Measurements from ENCODE around the gene HRH2. TPM values are rescaled to one million over a fixed set of nuclear protein-coding genes. Genes with fewer than 3 reads are reported as not detected.
"Not testable (repeated sequence)": the region's sequence is repeated elsewhere in the genome, so short reads cannot be mapped to it uniquely, and the experiment has no call there.

Gene HRH2, protein sequence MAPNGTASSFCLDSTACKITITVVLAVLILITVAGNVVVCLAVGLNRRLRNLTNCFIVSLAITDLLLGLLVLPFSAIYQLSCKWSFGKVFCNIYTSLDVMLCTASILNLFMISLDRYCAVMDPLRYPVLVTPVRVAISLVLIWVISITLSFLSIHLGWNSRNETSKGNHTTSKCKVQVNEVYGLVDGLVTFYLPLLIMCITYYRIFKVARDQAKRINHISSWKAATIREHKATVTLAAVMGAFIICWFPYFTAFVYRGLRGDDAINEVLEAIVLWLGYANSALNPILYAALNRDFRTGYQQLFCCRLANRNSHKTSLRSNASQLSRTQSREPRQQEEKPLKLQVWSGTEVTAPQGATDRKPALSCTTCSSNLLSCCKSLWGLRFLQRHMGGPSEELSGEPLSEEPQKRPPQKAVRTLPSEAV
- polyA plus RNA-seq (2013, experiment 1 of 2; ENCODE audit: insufficient read length): 0.32 TPM
- polyA plus RNA-seq (2013, experiment 2 of 2; ENCODE audit: insufficient read length): 0.13 TPM

GRCh38 chr5:175657593-175658271 lies at the start of gene HRH2:
Gene HRH2 (plus strand): TSS chr5:175658071. CDS start chr5:175683234, 25,163 bp downstream.
- DNase-seq: peak; percentile 44

GRCh38 chr5:175609526-175609925 lies 48.3 kb upstream of the HRH2 start:
- DNase-seq: no peak

- DNase-seq: no peak
Measured at GRCh38 chr5:175610381-175610780, 47.5 kb upstream of the HRH2 start.

GRCh38 chr5:175610898-175611297 lies 47.0 kb upstream of the HRH2 start:
- DNase-seq: no peak

DNA sequence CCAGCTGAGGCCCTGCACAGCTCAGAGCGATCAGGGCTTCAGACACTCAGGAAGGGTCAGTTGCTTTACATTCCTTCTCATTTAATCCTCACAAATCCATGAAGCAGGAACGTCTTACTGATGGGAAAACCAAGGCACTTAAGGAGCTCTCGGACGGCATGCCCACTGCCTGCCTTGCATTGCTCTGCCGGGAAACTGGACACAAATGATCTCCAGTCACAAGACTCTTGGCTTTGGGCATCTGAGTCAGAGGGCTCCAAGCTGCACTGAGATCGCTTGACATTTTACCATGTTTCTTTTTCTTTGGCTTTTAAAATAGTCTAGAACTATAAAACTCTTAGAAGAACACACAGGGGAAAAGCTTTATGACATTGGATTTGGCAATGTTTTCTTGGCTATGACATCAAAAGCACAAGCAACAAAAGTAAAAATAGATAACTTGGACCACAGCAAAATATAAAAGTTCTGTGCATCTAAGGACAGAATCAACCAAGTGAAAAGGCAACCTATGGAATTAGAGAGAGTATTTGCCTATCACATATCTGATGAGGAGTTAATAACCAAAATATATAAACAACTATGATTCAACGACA lies 43.6 kb upstream of the HRH2 start:
- DNase-seq: no peak

DNA sequence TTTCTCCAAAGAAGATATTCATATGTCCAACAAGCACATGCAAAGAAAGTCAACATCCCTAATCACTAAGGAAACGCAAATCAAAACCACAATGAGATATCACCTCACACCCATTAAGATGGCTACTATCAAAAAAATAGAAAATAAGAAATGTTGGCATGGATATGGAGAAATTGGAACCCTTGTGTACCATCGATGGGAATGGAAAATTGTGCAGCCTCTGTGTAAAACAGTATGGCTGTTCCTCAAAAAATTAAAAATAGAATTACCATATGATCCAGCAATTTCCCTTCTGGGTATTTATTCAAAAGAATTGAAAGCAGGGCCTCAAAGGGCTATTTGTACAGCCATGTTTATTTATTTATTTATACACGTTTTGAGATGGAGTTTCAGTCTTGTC lies 43.0 kb upstream of the HRH2 start:
- no peak for DNase-seq

DNA sequence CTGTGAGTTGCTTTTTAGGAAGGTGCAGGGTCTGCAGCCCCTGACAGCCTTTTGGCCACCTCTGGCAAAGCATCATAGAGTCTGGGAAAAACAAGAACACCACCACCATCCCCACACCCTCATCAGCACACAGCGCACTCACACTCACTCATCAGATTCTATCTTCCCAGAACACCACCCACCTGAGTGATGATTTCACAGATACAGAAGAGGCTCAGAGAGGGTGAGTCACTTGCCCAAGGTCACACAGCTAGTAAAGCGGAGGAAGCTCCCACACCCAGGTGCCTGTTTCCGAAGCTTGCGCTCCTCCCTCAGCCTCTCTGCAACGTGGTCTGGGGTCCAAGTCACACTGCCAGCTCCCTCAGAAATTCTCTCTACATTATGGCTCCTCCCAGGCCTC lies 41.8 kb upstream of the HRH2 start:
- no peak for DNase-seq

GRCh38 chr5:175616527-175616926 lies 41.3 kb upstream of the HRH2 start:
- DNase-seq: not testable (repeated sequence)

- DNase-seq: no peak
Measured at GRCh38 chr5:175617447-175617846, 40.4 kb upstream of the HRH2 start.

DNA sequence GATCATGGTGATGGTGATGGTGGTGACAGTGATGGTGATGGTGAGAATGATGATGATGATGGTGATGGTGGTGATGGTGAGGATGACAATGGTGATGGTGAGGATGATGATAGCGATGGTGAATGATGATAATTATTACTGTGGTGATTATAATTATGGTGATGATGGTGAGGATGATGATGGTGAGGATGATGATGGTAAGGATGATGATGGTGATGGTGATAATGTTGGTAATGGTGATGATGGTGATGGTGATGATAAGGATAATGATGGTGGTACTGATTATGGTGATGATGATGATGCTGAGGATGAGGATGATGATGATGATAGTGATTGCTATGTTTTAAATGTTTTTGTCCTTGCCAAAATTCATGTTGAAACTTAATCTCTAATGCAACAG lies 37.3 kb upstream of the HRH2 start:
- DNase-seq: no peak

- DNase-seq: no peak
Measured at GRCh38 chr5:175621971-175622370, 35.9 kb upstream of the HRH2 start.

GRCh38 chr5:175623088-175623487 lies 34.8 kb upstream of the HRH2 start:
- DNase-seq: no peak

- no peak for DNase-seq
Measured at GRCh38 chr5:175624316-175624715, 33.6 kb upstream of the HRH2 start.

DNA sequence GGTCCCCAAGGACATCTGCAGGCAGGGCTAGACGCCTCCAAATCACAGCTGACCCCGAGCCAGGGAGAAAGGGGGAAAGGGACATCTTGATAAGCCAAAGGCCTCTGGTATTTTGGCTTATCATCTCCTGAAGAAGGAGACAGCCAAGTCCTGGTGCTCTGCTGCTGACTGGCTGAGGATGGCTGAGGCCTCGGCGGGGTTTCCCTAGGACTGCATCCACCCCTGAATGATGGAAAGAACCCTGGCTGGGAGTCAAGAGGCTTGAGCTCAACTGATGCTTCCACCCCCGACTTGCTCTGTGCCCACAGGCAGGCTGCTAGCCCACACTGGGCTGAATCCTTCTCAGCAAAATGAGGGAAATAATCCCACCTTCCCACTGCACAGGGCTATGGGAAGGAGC lies 30.9 kb upstream of the HRH2 start:
- DNase-seq: no peak

GRCh38 chr5:175627739-175628138 lies 30.1 kb upstream of the HRH2 start:
- DNase-seq: no peak

GRCh38 chr5:175628668-175629067 lies 29.2 kb upstream of the HRH2 start:
- no peak for DNase-seq

DNA sequence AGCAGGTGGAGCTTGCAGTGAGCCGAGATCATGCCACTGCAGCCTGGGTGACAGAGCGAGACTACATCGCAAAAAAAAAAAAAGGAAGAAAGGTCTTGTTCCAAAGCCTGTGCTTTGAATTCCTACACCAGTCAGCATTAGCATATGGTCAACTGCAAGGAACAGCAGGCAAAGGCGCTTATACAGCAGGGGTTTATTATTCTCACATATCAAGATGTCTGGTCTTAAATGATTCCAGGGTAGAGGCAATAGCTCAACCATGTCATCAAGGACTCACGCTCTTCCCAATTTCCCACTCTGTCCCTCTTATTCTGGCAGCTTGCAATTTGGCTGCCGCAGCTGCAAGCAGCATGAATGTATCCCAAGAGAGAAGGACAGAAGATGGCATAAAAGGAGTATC lies 28.6 kb upstream of the HRH2 start:
- DNase-seq: no peak

DNA sequence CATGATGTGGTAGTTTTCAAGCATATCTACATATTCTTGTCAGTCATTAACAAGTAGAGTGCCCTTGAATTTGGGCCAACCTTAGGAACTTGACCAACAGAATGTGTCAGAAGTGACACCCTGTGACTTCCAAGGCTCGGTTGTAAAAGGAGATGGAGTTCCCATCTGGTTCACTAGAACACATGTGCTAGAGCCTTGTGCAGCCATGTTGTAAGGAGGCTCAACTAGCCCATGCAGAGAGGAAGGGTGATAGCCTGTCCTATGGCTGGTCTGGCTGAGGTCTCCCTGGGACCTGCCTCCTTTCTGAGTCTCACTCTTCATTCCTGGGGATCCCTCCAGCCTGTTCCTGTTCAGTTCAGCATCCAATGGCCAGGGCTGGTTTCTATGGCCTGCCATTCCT lies 28.1 kb upstream of the HRH2 start:
- no peak for DNase-seq

GRCh38 chr5:175635854-175636584 lies 21.9 kb upstream of the HRH2 start:
- DNase-seq: no peak

GRCh38 chr5:175638305-175638704 lies 19.6 kb upstream of the HRH2 start:
- DNase-seq: no peak

DNA sequence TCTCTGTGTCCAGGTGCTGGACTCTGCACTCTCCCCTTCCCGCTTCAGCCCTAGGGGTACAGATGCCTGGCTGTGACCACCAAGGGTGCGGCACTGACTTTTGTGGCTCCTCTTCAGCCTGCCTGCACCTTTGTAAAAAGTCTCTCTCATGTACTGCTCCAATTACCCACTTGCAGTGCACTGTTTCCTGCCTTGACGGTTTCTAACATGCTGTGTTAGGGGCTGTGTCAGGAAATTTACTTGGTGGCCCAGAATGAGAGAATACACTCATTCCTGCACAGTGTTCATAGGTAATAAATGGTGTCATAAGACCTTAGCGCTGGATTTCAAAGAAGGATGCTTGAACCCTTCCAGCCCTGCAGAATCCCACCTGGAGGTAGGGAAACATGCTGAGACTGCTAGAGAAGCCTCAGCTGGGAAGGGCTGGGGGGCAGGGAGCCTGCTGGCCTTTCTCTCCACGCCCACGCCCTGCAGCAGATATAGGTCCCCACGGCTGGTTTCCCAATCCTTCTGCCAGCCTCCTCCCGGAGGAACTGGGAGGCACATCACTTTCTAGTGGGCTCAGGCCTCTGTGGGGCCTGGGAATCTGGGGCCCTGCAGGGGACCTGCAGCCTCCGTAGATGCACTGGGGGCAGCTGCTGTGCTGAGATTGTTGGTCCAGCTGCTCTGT lies 17.6 kb upstream of the HRH2 start:
- DNase-seq: no peak

DNA sequence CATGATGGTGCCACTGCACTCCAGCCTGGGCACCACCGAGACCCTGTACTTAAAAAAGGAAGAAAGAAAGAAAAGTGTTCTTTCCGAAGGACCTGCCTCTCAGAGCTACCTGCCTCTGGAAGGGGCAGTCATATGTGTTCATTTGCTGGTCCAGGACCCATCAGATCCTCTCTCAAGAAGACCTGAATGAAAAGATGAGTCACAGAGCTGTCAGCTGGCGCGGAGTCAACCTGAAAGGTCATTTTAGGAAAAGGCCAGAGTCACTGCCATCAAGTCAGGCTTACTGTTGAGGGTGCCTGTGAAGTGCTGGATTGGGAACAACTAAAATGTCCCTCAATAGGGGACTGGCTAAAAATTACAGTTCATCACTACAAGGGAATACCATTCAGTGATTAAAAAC lies 14.9 kb upstream of the HRH2 start:
- no peak for DNase-seq
